Endothelial cell of hepatic sinusoid (primary cell): ENCODE measurements around the gene POLR3B.
"Not testable (repeated sequence)": the region's sequence is repeated elsewhere in the genome, so short reads cannot be mapped to it uniquely, and the experiment has no call there.

Experiments used
- in situ Hi-C: cut with HindIII; loops from 2 replicates; pipeline ENCODE4 v1.10.0; 2017; ENCODE audit warnings: low sequenced_read_pairs

The POLR3B gene

GRCh38 chr12:106455111-106455510 is 97.6 kb downstream of the POLR3B start:
- in situ Hi-C loops: no loop called here

DNA sequence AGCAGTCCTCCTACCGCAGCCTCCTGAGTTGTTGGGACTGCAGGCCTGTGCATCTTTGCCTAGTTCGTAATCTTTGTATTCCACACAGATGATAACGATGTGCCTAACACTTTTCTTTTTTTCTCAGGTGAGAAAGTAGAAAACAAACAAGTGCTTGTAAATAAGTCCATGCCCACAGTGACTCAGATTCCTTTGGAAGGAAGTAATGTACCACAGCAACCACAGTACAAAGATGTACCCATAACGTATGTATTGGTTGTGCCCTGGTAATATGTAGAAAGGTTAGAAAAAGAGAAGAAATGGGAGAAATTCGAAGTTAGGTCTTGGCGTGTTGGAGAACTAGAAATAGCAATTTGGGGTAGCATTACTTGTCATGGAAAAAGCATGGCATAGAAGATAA is 101.6 kb downstream of the POLR3B start:
- in situ Hi-C loops: no loop called here

DNA sequence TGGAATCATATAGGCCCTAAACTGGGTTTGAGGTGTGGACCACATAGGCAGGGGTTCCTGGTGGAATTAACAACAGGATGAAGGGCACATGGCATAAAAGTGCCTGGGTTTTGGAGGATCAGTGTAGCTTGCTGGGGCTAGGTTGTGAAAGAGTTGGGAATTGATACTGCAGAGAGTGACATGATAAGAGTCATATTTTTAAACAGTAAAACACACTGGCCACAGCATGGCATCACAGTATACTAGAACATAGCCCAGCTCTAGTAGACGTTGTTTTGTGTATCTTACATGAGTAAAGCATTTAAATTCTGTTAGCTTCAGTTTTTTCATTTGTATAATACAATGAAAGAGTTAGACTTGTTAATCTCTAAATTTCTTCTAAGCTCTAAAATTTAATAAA is 102.0 kb downstream of the POLR3B start:
- in situ Hi-C loops: no loop called here

DNA sequence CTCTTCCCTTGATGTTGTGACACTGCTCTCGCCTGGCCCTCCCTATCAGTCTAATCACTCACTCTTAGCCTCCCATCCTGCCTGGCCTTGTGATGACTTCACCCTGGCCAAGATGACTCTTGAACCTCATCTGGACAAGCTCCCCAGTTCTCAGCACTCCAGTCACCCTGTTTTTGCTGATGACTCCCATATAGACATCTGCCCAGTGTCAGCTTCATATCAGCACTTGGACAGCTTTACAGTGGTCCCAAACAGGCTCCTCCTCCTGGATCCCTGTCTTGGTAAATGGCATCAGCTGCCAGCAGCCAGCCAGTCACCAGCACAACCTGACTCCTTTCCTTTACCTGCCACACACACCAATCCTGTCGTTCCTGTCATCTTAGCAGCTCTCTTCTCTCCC is 104.2 kb downstream of the POLR3B start:
- in situ Hi-C loops: no loop called here

DNA sequence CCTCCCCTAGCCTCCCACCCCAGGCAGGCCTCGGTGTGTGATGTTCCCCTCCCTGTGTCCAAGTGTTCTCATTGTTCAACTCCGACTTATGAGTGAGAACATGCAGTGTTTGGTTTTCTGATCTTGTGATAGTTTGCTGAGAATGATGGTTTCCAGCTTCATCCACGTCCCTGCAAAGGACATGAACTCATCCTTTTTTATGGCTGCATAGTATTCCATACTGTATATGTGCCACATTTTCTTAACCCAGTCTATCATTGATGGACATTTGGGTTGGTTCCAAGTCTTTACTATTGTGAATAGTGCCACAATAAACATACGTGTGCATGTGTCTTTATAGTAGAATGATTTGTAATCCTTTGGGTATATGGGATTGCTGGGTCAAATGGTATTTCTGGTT is 108.1 kb downstream of the POLR3B start:
- in situ Hi-C loops: not testable (repeated sequence)

DNA sequence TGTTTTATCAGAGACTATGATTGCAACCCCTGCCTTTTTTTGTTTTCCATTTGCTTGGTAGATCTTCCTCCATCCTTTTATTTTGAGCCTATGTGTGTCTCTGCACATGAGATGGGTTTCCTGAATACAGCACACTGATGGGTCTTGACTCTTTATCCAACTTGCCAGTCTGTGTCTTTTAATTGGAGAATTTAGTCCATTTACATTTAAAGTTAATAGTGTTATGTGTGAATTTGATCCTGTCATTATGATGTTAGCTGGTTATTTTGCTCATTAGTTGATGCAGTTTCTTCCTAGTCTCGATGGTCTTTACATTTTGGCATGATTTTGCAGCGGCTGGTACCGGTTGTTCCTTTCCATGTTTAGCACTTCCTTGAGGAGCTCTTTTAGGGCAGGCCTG is 118.1 kb downstream of the POLR3B start:
- in situ Hi-C loops: not testable (repeated sequence)

DNA sequence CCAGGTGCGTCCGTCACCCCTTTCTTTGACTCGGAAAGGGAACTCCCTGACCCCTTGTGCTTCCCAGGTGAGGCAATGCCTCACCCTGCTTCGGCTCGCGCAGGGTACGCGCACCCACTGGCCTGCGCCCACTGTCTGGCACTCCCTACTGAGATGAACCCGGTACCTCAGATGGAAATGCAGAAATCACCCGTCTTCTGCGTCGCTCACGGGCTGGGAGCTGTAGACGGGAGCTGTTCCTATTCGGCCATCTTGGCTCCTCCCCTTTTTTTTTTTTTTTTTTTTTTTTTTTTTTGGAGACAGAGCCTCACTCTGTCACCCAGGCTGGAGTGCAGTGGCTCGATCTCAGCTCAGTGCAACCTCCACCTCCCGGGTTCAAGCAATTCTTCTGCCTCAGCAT is 120.1 kb downstream of the POLR3B start:
- in situ Hi-C loops: not testable (repeated sequence)

GRCh38 chr12:106480251-106480650 is 122.7 kb downstream of the POLR3B start:
- in situ Hi-C loops: no loop called here

- in situ Hi-C loops: no loop called here
These were observed 123.7 kb downstream of the POLR3B start for GRCh38 chr12:106481246-106481645.

DNA sequence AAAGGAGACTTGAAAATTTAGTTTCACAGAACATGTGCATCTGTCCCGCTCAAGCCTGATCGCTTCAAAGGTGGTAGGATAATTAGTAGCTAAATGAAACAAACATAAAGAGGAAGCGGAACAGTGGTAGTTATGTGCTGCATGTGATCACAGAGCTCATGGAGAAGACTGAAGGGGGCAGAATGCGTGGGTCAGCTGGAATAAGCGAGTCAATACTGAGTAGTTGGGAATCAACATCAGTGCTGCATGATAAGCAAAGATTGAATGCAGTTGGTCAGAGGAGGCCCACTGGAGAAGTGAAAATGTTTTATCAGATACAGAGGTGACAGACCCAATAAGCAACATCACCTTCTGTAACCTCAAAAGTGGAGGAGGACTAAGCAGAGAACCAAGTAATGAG is 130.1 kb downstream of the POLR3B start:
- in situ Hi-C loops: no loop called here

DNA sequence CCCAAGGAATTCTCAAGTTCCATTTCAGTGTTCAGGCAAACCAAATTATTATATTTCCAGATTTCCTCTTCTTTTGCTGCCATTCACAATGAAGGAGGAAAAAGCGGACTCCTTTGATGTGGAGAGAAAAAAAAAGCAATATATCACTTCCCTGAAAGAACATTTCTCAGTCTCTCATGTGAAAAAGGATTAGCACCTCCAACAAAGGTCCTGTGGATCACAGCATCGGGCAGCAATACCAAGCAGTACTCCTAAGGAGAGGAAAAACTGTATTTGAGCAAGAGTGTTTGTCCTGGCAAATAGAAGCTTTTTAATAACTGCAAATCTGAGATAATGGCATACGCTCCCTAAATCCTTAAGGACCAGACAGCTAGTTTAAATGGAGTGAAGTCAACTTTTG is 131.3 kb downstream of the POLR3B start:
- in situ Hi-C loops: no loop called here

- in situ Hi-C loops: no loop called here
These were observed 132.7 kb downstream of the POLR3B start for GRCh38 chr12:106490264-106490663.

DNA sequence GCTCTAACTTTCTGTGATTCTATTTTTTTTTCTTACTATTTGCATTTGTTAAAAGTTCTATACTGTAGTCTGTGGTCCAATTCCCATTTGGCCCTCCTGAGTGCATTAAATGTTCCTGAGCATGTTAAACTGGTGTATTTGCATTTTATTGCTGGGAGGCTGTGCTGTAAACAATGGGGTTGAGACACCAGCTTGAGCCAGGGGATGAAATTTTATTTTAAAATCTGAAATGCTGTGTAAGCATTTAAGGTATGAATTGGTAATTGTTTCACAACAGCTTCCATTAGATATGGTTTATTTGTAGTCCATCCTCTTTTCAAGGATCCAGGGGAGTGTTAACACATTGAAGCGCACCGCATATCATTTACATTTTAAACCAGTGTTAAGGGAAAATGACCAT is 135.3 kb downstream of the POLR3B start:
- in situ Hi-C loops: no loop called here

DNA sequence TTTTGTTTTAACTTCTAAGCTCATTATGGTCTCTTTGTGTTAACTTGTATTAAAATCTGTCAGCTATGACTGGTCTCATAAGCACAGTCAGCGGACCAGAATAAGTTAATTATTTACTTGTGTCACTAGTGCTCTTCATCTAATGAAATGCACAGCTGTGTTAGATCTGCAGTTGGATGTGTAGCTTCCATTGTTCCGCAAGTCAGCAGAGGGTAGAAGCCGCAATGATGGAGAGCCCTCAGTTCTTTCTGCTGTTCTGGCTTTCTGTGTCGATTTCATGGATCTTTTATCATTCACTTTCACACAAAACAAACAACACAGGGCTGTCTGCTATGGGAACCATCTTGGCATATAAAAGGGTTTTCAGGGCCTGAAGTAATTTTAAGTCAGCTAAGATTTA is 136.0 kb downstream of the POLR3B start:
- in situ Hi-C loops: no loop called here

DNA sequence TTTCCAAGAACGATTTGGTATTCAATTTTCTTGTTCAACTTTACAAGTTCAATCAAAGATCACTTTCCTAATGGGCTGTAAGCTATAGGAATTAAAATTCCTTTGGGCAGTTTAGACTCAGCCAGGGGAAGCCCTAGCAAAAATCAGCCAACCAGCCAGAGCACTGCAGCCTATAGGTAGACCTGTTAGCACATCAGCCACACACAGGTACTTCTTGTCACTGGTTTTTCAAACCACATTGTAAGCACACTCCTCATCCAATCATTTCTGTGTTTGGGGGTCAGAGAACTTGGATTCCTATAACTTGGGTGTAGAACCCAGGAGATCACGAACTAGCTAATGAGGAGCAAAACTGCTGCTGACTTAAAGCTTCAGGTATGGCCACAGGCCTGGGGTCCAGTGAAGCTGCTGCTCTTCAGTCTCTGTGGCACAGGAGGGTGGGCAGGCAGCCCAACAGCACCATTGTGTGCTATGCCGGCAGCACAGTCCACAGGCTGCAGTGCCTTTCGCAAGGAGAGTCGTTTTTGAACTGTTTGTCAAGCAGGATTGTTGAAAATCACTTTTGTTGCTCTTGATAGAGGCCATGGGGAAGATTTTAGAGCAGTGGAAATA is 137.9 kb downstream of the POLR3B start:
- in situ Hi-C loops: no loop called here

- in situ Hi-C loops: no loop called here
These were observed 140.5 kb downstream of the POLR3B start for GRCh38 chr12:106498056-106498455.

DNA sequence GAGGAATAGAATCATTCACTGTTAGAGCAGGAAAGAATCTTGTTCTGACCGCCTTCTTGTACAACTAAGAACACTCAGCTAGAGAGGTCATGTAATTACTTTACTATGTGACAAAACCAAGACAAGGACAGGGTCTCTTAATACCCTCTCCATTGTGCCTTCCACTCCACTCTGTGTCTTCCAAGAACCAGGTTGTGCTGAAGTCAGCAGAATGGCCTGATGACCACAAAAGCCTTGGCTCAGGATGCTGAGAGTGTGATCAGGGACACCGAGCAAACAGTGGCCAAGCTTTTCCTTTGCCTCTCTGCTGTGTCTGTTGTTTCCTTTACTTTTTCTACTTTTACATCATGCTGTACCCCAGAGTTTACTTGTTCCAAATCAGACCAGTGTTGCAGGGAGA is 142.1 kb downstream of the POLR3B start:
- in situ Hi-C loops: no loop called here

- in situ Hi-C loops: no loop called here
These were observed 149.1 kb downstream of the POLR3B start for GRCh38 chr12:106506691-106507090.

DNA sequence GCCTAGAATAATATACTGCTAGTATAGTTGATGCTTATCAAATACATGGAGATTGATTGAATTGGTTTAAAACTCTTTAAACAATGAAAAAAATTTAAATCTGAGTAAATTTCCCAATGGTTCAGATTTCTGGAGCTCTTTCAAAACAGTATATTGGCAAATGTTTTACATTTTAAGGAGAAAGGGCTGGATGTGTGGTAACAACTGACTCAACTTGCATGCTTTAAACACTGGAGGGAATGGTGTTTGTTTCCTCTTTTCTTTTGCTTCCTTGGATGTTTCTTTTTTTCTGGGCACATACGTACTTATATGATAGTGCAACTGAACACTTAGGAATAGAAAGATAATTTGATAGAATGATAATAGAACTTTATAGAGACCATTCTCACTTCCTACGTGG is 151.4 kb downstream of the POLR3B start:
- in situ Hi-C loops: no loop called here

- in situ Hi-C loops: no loop called here
These were observed 153.8 kb downstream of the POLR3B start for GRCh38 chr12:106511365-106511764.

DNA sequence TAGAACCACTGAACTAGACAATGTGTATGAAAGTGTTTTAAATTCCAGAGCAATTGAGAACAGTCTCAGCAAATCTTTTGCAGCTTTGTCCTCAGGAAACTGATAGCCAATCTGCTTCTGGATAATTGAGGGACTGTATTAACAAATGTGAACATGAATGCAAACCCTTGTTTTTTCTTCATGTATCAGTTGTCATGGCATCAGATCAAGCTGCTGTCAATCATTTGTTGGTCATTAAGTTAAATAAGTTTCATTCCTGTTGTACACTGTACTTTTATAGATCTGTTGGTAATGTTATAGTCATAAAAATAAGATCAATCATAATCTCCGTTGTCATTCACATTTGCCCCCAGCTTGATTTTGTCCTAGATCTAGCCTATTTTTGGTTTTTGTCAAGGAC is 159.8 kb downstream of the POLR3B start:
- in situ Hi-C loops: no loop called here

GRCh38 chr12:106519607-106520021 is 162.1 kb downstream of the POLR3B start:
- in situ Hi-C loops: no loop called here

DNA sequence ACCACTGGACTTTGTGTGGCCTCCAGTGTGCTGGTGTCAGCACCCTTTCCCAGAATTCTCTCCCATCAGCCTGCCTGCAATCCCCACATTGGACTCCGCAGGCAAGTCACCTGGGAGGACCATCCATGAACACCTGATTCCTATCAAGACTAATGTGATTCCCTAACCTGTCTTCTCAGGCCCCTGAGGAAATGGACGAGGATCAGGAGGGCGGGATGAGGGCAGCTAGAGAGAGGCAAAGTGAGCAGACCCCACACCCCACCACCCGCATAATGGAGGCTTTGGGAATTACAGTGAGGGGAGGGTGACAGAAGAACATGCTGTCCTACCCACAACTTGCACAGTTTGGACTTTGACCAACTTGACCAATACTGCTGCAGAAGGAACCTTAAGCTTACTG is 164.4 kb downstream of the POLR3B start:
- in situ Hi-C loops: no loop called here
